Measurements from ENCODE around the gene RYK.

- TF ChIP-seq CTCF (IDR thresholded peaks at IDR 0.05) (no peak), POLR2A (IDR thresholded peaks at IDR 0.05) (no peak), POLR2AphosphoS5 (IDR thresholded peaks at IDR 0.05) (no peak), EP300 (IDR thresholded peaks at IDR 0.05) (no peak)
These were observed 8.2 kb upstream of the RYK start for GRCh38 chr3:134258761-134259347.

Measured in gastroesophageal sphincter (tissue), 3 donors.